Esophagus (tissue), 2 donors: ENCODE measurements around the gene MCC. TPM values are rescaled to one million over a fixed set of nuclear protein-coding genes. Genes with fewer than 3 reads are reported as not detected.

ENCODE experiments used
- H3K27ac ChIP-seq, 2 donors: one replicate each; pipeline ENCODE4 v1.5.1; 2013; ENCODE audit warnings: low read depth in 2 of 2, mild to moderate bottlenecking in 2 of 2, inconsistent platforms in 1 of 2, low read length in 1 of 2, moderate library complexity in 1 of 2
- H3K27me3 ChIP-seq, 2 donors: one replicate each; pipeline ENCODE4 v1.6.1; 2013; ENCODE audit warnings: low read length in 2 of 2, control low read depth in 1 of 2, mild to moderate bottlenecking in 1 of 2; ENCODE audit not compliant: insufficient read depth in 2 of 2, control insufficient read depth in 1 of 2
- H3K36me3 ChIP-seq, 2 donors: one replicate each; pipeline ENCODE4 v1.6.1; 2013; ENCODE audit warnings: low read length in 1 of 2; ENCODE audit not compliant: control insufficient read depth in 2 of 2, insufficient read depth in 2 of 2
- H3K4me1 ChIP-seq, 2 donors: one replicate each; pipeline ENCODE4 v1.6.1; 2013; ENCODE audit warnings: low read length in 1 of 2; ENCODE audit not compliant: control insufficient read depth in 2 of 2, insufficient read depth in 2 of 2
- H3K4me3 ChIP-seq, 2 donors: one replicate each; pipeline ENCODE4 v1.5.1; 2013; ENCODE audit warnings: low read length in 2 of 2, mild to moderate bottlenecking in 2 of 2, low read depth in 1 of 2, moderate library complexity in 1 of 2
- H3K9me3 ChIP-seq, 2 donors: one replicate each; pipeline ENCODE4 v1.6.1; 2013; ENCODE audit warnings: mild to moderate bottlenecking in 2 of 2, low read depth in 1 of 2, low read length in 1 of 2, moderate library complexity in 1 of 2; ENCODE audit not compliant: control insufficient read depth in 2 of 2, insufficient read depth in 1 of 2
- WGBS, 2 donors: extraction: QIAGEN DNeasy Blood & Tissue Kit; methylation state at CpG; one replicate each; pipeline ENCODE4 v1.1.7; 2013; 5-methylcytosine and 5-hydroxymethylcytosine counted together
- polyA plus RNA-seq, 2 donors: library from polyadenylated mRNA; stranded (reverse); fragments of 200-250 nt; gene quantifications; one replicate each; pipeline ENCODE4 v1.2.3, GENCODE V29; 2013
- donor health status: healthy with polysubstance abuse.
- donor health status: Bipolar disorder and iron deficiency.

MCC gene
- polyA plus RNA-seq, 2 donors, result 7.2 to 8.3 TPM

DNA sequence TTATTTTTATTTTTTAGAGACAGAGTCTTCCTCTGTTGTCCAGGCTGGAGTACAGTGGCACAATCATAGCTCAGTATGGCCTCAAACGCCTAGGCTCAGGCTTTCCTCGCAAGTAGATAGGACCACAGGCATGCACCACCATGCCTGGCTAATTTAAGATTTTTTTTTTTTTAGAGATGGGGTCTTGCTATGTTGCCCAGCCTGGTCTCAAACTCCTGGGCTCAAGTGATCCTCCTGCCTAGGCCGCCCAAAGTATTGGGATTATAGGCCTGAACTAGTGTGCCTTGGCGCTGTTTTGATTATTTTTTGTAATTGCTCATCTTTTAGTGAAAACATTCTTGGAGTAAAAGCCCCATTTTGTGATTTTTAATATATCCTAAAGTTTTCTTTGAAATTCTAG lies 30.6 kb upstream of the MCC start:
- H3K27ac ChIP-seq, result no peak overlapping the region
- WGBS, 2 donors, result 96 to 100% methylated on average over 4 of the region's 4 CpGs
- H3K4me1 ChIP-seq, result no peaks in the 10 kb centered on the region
- H3K9me3 ChIP-seq, result no peaks in the 10 kb centered on the region
- H3K4me3 ChIP-seq, result no peak overlapping the region
- peaks cover 0 to 2% of the 10 kb centered on the region in 2 donors for H3K36me3 ChIP-seq
- no peaks in the 10 kb centered on the region for H3K27me3 ChIP-seq

GRCh38 chr5:113514289-113514635 lies 26.0 kb upstream of the MCC start:
- WGBS, 2 donors, result 9 to 10% methylated on average over 9 of the region's 9 CpGs
- Histone ChIP-seq H3K27me3 (no peaks in the 10 kb centered on the region), H3K4me3 (peak overlapping the region; percentile 81 to 90), H3K27ac (peak overlapping the region in 1 of 2 donors; percentile 97), H3K36me3 (peaks cover 0 to 2% of the 10 kb centered on the region in 2 donors), H3K9me3 (no peaks in the 10 kb centered on the region), H3K4me1 (no peaks in the 10 kb centered on the region)

DNA sequence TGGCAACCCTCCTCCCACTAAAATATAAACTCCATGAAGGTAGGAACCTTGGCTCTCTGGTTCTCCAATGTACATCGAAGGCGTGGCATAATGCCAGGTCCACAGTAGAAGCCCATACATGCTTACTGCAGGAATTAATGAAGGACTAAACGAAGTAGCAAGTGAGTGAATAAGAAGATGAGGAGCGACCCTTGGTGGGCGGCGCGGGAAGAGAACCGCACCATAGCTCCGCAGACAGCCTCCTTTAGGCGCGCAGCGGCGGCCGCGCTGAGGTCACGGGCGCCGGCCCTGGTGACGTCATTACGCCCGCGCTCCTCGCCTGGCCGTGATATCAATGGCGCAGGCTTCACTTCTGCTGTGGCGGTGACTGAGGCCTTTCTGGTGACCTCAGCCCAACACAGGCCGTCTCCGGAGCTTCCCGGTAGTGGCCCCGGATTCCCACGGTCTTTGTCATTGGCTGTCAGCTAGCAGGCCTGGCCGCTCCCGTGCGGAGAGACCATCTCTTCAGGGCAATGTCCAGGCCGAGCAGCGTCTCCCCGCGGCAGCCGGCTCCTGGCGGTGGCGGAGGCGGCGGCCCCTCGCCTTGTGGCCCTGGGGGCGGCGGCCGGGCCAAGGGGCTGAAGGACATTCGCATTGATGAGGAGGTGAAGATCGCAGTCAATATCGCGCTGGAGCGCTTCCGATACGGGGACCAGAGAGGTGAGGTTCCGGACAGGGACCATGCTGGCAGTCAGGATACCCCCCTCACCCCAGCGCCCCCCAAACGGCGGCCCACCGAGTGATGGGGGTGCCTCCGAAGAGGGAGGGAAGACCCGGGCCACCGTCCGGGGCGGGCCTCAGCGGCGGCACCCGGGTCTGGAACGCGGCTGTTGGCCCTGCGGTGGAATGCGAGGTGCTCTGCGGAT lies 25.4 kb upstream of the MCC start, which contains the start of gene YTHDC2:
Gene YTHDC2 (plus strand): TSS at position 311 of the 905 bp plus-strand sequence. CDS start 202 bp downstream, at position 513.
- WGBS, 2 donors, result 0 to 1% methylated on average over 68 to 72 of the region's 72 CpGs
- Histone ChIP-seq H3K27me3 (no peaks in the 10 kb centered on the region), H3K4me1 (no peaks in the 10 kb centered on the region), H3K36me3 (peaks cover 0 to 2% of the 10 kb centered on the region in 2 donors), H3K4me3 (peak within 1 kb of the TSS; percentile 81 to 90), H3K27ac (peak within 1 kb of the TSS; percentile 85 to 97), H3K9me3 (no peaks in the 10 kb centered on the region)

DNA sequence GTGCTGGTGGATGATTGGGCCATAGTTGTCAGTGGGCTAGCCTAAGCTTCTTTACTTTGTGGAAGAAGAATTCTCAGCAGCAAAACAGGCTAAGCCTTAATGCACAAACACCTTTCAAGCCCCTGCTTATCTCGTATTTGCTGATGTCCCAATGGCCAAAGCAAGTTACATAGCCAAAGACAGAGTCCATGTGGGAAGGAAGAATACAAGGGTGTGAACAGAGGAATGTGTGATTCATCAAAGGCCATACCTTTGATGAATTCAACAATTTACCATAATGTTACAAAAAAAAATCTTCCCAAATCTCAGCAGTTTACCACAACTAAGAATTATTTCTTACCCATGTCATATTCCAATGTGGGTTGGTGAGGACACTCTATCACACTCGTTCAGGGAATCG lies 24.1 kb upstream of the MCC start:
- no peaks in the 10 kb centered on the region for H3K4me1 ChIP-seq
- H3K27ac ChIP-seq, result no peak overlapping the region
- no peaks in the 10 kb centered on the region for H3K9me3 ChIP-seq
- 88 to 92% methylated on average over 3 of the region's 3 CpGs for WGBS, 2 donors
- no peak overlapping the region for H3K4me3 ChIP-seq
- H3K36me3 ChIP-seq, result no peaks in the 10 kb centered on the region
- no peaks in the 10 kb centered on the region for H3K27me3 ChIP-seq

GRCh38 chr5:113510836-113511451 lies 22.7 kb upstream of the MCC start:
- no peak overlapping the region for H3K4me3 ChIP-seq
- 49 to 52% methylated on average over 6 of the region's 6 CpGs for WGBS, 2 donors
- no peaks in the 10 kb centered on the region for H3K36me3 ChIP-seq
- H3K27me3 ChIP-seq, result no peaks in the 10 kb centered on the region
- no peaks in the 10 kb centered on the region for H3K4me1 ChIP-seq
- H3K9me3 ChIP-seq, result no peaks in the 10 kb centered on the region
- H3K27ac ChIP-seq, result no peak overlapping the region

DNA sequence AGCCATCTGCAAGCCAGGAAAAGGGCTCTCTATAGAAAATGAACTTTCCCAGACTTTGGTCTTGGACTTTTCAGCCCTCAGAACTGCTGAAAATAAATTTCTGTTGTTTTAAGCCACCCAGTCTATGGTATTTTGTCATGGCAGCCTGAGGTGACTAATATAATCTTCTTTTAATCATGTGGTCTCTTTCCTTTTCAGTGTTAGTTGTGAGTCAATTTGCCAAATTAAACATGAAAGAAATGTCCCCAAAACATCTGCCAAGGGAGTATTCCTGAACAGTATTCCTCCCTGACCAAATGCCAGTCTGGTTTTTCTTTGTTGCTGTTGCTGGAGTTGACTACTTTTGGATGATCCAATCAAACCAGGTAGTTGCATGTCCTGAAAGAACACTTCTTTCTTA lies 20.5 kb upstream of the MCC start:
- no peaks in the 10 kb centered on the region for H3K4me1 ChIP-seq
- H3K9me3 ChIP-seq, result no peaks in the 10 kb centered on the region
- no peaks in the 10 kb centered on the region for H3K27me3 ChIP-seq
- no peak overlapping the region for H3K4me3 ChIP-seq
- no peaks in the 10 kb centered on the region for H3K36me3 ChIP-seq
- H3K27ac ChIP-seq, result no peak overlapping the region

DNA sequence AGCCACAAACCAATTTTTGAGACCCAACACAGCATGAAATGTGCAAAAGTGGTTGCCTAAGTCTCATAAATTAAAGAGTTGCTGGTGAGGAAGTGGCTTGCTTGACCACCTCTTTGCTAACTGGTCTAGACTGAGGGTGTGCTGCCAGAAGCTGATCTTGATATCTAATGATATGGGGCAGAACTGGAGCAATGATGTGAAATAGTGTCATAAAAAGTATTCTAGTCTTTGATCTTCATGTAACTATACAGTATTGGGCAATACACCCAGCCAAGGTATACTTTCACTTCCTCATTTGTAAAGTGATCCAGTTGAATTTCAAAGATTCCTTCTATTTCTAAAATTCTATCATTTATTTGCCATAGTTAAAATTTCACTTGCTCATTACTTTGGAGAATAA lies 19.3 kb upstream of the MCC start:
- Histone ChIP-seq H3K27ac (no peak overlapping the region), H3K4me3 (no peak overlapping the region), H3K4me1 (peaks cover 0 to 3% of the 10 kb centered on the region in 2 donors), H3K36me3 (no peaks in the 10 kb centered on the region), H3K9me3 (peaks cover 0 to 3% of the 10 kb centered on the region in 2 donors), H3K27me3 (no peaks in the 10 kb centered on the region)

- H3K27ac ChIP-seq, result no peak overlapping the region
- no peak overlapping the region for H3K4me3 ChIP-seq
- H3K27me3 ChIP-seq, result peaks cover 0 to 3% of the 10 kb centered on the region in 2 donors
- peaks cover 0 to 3% of the 10 kb centered on the region in 2 donors for H3K9me3 ChIP-seq
- peaks cover 0 to 3% of the 10 kb centered on the region in 2 donors for H3K4me1 ChIP-seq
- 79 to 80% methylated on average over 5 of the region's 5 CpGs for WGBS, 2 donors
- no peaks in the 10 kb centered on the region for H3K36me3 ChIP-seq
Measured at GRCh38 chr5:113505181-113505580, 16.9 kb upstream of the MCC start.

DNA sequence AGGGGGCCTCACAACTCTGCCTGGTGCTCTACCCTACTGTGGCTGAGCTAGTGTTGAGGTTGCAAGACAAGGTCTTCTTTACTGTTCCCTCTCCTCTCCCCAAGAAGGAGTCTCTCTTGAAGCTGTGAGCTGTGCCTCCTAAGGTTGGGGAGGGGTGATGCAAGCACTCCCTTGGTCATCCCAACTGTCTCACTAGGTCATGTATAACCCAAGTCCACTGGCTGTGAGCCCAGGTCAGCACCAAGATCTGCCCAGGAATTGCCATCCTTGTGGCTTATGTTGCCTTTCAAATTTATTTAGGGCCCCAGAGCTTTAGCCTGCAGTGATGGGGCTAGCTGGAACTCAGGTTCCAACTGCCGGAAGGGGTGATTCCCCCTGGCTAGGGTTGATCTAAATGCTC lies 14.9 kb upstream of the MCC start:
- H3K4me1 ChIP-seq, result peaks cover 0 to 3% of the 10 kb centered on the region in 2 donors
- 83 to 95% methylated on average over 1 of the region's 1 CpG for WGBS, 2 donors

More for the DNA sequence above, 14.9 kb upstream of the MCC start:
- Histone ChIP-seq H3K9me3 (peaks cover 0 to 3% of the 10 kb centered on the region in 2 donors), H3K27me3 (peaks cover 0 to 3% of the 10 kb centered on the region in 2 donors), H3K27ac (no peak overlapping the region), H3K36me3 (no peaks in the 10 kb centered on the region), H3K4me3 (no peak overlapping the region)
